Measurements from ENCODE around the gene ZNF337. TPM values are rescaled to one million over a fixed set of nuclear protein-coding genes. Genes with fewer than 3 reads are reported as not detected.
"Not testable (repeated sequence)": the region's sequence is repeated elsewhere in the genome, so short reads cannot be mapped to it uniquely, and the experiment has no call there.

Gene ZNF337
- total and polyA plus RNA-seq, 4 donors: 2.4 to 22.8 (median 17.7) TPM

DNA sequence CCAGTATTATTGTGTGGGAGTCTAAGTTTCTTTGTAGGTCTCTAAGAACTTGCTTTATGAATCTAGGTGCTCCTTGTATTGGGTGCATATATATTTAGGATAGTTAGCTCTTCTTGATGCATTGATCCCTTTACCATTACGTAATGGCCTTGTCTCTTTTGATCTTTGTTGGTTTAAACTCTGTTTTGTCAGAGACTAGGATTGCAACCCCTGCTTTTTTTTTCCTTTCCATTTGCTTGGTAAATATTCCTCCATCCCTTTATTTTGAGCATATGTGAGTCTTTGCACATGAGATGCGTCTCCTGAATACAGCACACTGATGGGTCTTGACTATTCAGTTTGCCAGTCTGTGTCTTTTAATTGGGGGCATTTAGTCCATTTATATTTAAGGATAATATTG, 7.7 kb upstream of the ZNF337 start:
- 94 to 98% methylated on average over 2 of the region's 2 CpGs for WGBS, 2 donors
- intact Hi-C loops (cut with DNase I); H3K4me1 ChIP-seq (ENCODE audit: control insufficient read depth in 1 of 2, insufficient read depth in 2 of 2, low read length in 2 of 2); H3K27me3 ChIP-seq (ENCODE audit: control insufficient read depth in 1 of 2, insufficient read depth in 2 of 2, low read length in 1 of 2); H3K4me3 ChIP-seq (ENCODE audit: low read length in 2 of 2); H3K9me3 ChIP-seq (ENCODE audit: control insufficient read depth, low read length); ATAC-seq (ENCODE audit: low FRiP score); H3K36me3 ChIP-seq (ENCODE audit: control insufficient read depth in 1 of 2, insufficient read depth in 2 of 2, low read length in 1 of 2); H3K27ac ChIP-seq (ENCODE audit: low read depth in 1 of 2, low read length in 2 of 2); DNase-seq: not testable (repeated sequence)

DNA sequence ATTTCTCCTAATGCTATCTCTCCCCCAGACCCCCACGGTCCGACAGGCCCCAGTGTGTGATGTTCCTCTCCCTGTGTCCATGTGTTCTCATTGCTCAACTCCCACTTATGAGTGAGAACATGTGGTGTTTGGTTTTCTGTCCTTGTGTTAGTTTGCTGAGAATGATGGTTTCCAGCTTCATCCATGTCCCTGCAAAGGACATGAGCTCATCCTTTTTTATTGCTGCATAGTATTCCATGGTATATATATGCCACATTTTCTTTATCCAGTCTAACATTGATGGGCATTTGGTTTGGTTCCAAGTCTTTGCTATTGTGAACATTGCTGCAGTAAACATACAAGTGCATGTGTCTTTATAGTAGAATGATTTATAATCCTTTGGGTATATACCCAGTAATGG, 4.2 kb upstream of the ZNF337 start:
- H3K4me3 ChIP-seq (ENCODE audit: low read length in 2 of 2); H3K27me3 ChIP-seq (ENCODE audit: control insufficient read depth in 1 of 2, insufficient read depth in 2 of 2, low read length in 1 of 2); H3K4me1 ChIP-seq (ENCODE audit: control insufficient read depth in 1 of 2, insufficient read depth in 2 of 2, low read length in 2 of 2); ATAC-seq (ENCODE audit: low FRiP score); DNase-seq; H3K36me3 ChIP-seq (ENCODE audit: control insufficient read depth in 1 of 2, insufficient read depth in 2 of 2, low read length in 1 of 2); intact Hi-C loops (cut with DNase I); H3K9me3 ChIP-seq (ENCODE audit: control insufficient read depth, low read length); H3K27ac ChIP-seq (ENCODE audit: low read depth in 1 of 2, low read length in 2 of 2): not testable (repeated sequence)
- 96 to 97% methylated on average over 2 of the region's 2 CpGs for WGBS, 2 donors

DNA sequence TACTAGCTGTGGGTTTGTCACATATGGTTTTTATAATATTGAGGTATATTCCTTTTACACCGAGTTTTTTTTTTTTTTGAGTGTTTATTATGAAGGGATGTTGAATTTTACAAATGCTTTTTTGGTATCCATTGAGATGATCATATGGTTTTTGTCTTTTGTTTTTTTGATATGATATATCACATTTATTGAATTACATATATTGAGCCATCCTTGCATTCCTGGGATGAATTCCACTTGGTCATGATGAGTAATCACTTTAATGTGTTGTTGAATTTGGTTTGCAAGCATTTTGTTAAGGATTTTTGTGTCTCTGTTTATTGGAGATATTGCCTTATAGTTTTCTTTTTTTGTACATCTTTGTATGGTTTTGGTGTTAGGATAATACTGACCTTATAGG, 3.3 kb upstream of the ZNF337 start:
- 50 to 55% methylated on average over 1 of the region's 1 CpG for WGBS, 2 donors
- H3K27me3 ChIP-seq (ENCODE audit: control insufficient read depth in 1 of 2, insufficient read depth in 2 of 2, low read length in 1 of 2): no peaks in the 10 kb centered on the region
- no peak for DNase-seq
- peaks cover 0 to 4% of the 10 kb centered on the region in 2 donors for H3K4me1 ChIP-seq (ENCODE audit: control insufficient read depth in 1 of 2, insufficient read depth in 2 of 2, low read length in 2 of 2)
- intact Hi-C loops (cut with DNase I): loop anchor here (5.0 to 10.0 kb wide), 3 partner anchors 78 to 167 kb away; partner anchors contain the start of gene NANP (in 1 of the 2)
- H3K36me3 ChIP-seq (ENCODE audit: control insufficient read depth in 1 of 2, insufficient read depth in 2 of 2, low read length in 1 of 2): no peaks in the 10 kb centered on the region
- no peak for ATAC-seq (ENCODE audit: low FRiP score)
- H3K27ac ChIP-seq (ENCODE audit: low read depth in 1 of 2, low read length in 2 of 2): no peak overlapping the region
- no peak overlapping the region for H3K4me3 ChIP-seq (ENCODE audit: low read length in 2 of 2)
- H3K9me3 ChIP-seq (ENCODE audit: control insufficient read depth, low read length): no peaks in the 10 kb centered on the region

DNA sequence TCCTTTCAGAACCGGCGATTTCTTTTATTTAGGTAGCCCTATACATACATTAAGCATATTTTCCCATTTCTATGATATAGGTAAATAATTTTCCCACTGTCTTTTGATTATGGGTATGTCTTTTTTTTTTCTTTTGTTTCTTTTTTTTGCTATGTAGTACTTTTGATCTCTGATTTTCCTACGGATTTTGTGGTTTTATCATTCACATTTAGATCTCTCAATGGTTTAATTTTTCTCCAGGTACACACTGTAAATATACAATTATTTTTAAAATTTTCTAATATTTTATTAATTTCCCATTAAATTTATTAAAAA, 436 bp upstream of the ZNF337 start:
- no peak for ATAC-seq (ENCODE audit: low FRiP score)
- no peak for DNase-seq

GRCh38 chr20:25695532-25696370, 902 bp downstream of the ZNF337 start:
- peak; percentile 48 for ATAC-seq (ENCODE audit: low FRiP score)
- intact Hi-C loops (cut with DNase I): loop anchor here (5.0 to 10.0 kb wide), 3 partner anchors 73 to 172 kb away; partner anchors contain the start of gene NANP (in 1 of the 2)
- 14% methylated on average over 26 to 30 of the region's 30 CpGs for WGBS, 2 donors

More for the DNA sequence above, 436 bp upstream of the ZNF337 start:
- no peaks in the 10 kb centered on the region for H3K27me3 ChIP-seq (ENCODE audit: control insufficient read depth in 1 of 2, insufficient read depth in 2 of 2, low read length in 1 of 2)
- 0 to 2% methylated on average over 3 of the region's 3 CpGs for WGBS, 2 donors
- H3K9me3 ChIP-seq (ENCODE audit: control insufficient read depth, low read length): no peaks in the 10 kb centered on the region
- H3K4me3 ChIP-seq (ENCODE audit: low read length in 2 of 2): peak overlapping the region; percentile 35 to 41
- H3K27ac ChIP-seq (ENCODE audit: low read depth in 1 of 2, low read length in 2 of 2): no peak overlapping the region
- intact Hi-C loops (cut with DNase I): loop anchor here (5.0 to 10.0 kb wide), 3 partner anchors 75 to 170 kb away; partner anchors contain the start of gene NANP (in 1 of the 2)
- H3K36me3 ChIP-seq (ENCODE audit: control insufficient read depth in 1 of 2, insufficient read depth in 2 of 2, low read length in 1 of 2): no peaks in the 10 kb centered on the region
- peaks cover 0 to 4% of the 10 kb centered on the region in 2 donors for H3K4me1 ChIP-seq (ENCODE audit: control insufficient read depth in 1 of 2, insufficient read depth in 2 of 2, low read length in 2 of 2)

GRCh38 chr20:25692499-25692898, 4.2 kb downstream of the ZNF337 start:
- intact Hi-C loops (cut with DNase I): loop anchor here in 1 of 2 donors (10.0 kb wide), 1 partner anchor 158 kb away; no protein-coding TSS in a partner anchor
- DNase-seq: no peak

More at GRCh38 chr20:25695532-25696370, 902 bp downstream of the ZNF337 start:
- Histone ChIP-seq H3K36me3 (ENCODE audit: control insufficient read depth in 1 of 2, insufficient read depth in 2 of 2, low read length in 1 of 2) (peaks cover 0 to 2% of the 10 kb centered on the region in 2 donors), H3K27me3 (ENCODE audit: control insufficient read depth in 1 of 2, insufficient read depth in 2 of 2, low read length in 1 of 2) (no peaks in the 10 kb centered on the region), H3K27ac (ENCODE audit: low read depth in 1 of 2, low read length in 2 of 2) (peak overlapping the region; percentile 29 to 73), H3K4me3 (ENCODE audit: low read length in 2 of 2) (peak overlapping the region; percentile 72 to 73), H3K4me1 (ENCODE audit: control insufficient read depth in 1 of 2, insufficient read depth in 2 of 2, low read length in 2 of 2) (peaks cover 0 to 4% of the 10 kb centered on the region in 2 donors), H3K9me3 (ENCODE audit: control insufficient read depth, low read length) (no peaks in the 10 kb centered on the region)
- no peak for DNase-seq

DNA sequence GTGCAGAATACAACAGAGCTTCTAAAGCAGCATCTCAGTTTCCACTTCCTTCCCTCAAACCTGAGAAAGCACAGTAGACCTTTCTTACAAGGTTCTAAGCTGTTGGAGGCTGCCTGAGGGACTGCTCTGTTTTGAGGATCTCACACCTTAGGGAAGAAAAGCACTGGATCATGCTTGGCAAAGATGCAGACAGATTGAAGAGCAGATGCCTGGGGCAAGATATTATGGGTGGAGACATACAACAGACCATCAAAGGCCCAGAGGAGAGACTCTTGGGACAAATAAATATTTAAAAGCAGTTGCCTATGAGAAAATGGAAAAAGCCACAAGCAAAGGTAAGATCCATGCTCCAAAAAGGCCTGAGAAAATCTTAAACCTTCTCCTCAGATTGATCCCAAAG, 6.2 kb downstream of the ZNF337 start:
- peaks cover 0 to 2% of the 10 kb centered on the region in 2 donors for H3K36me3 ChIP-seq (ENCODE audit: control insufficient read depth in 1 of 2, insufficient read depth in 2 of 2, low read length in 1 of 2)
- H3K4me3 ChIP-seq (ENCODE audit: low read length in 2 of 2): no peak overlapping the region
- no peak for ATAC-seq (ENCODE audit: low FRiP score)
- no peaks in the 10 kb centered on the region for H3K9me3 ChIP-seq (ENCODE audit: control insufficient read depth, low read length)
- DNase-seq: no peak
- peaks cover 0 to 2% of the 10 kb centered on the region in 2 donors for H3K4me1 ChIP-seq (ENCODE audit: control insufficient read depth in 1 of 2, insufficient read depth in 2 of 2, low read length in 2 of 2)
- no peaks in the 10 kb centered on the region for H3K27me3 ChIP-seq (ENCODE audit: control insufficient read depth in 1 of 2, insufficient read depth in 2 of 2, low read length in 1 of 2)
- intact Hi-C loops (cut with DNase I): loop anchor here in 1 of 2 donors (10.0 kb wide), 1 partner anchor 156 kb away; no protein-coding TSS in a partner anchor
- H3K27ac ChIP-seq (ENCODE audit: low read depth in 1 of 2, low read length in 2 of 2): no peak overlapping the region

More at GRCh38 chr20:25692499-25692898, 4.2 kb downstream of the ZNF337 start:
- Histone ChIP-seq H3K27ac (ENCODE audit: low read depth in 1 of 2, low read length in 2 of 2) (no peak overlapping the region), H3K4me1 (ENCODE audit: control insufficient read depth in 1 of 2, insufficient read depth in 2 of 2, low read length in 2 of 2) (peaks cover 0 to 4% of the 10 kb centered on the region in 2 donors), H3K4me3 (ENCODE audit: low read length in 2 of 2) (no peak overlapping the region), H3K9me3 (ENCODE audit: control insufficient read depth, low read length) (no peaks in the 10 kb centered on the region), H3K36me3 (ENCODE audit: control insufficient read depth in 1 of 2, insufficient read depth in 2 of 2, low read length in 1 of 2) (peaks cover 0 to 2% of the 10 kb centered on the region in 2 donors), H3K27me3 (ENCODE audit: control insufficient read depth in 1 of 2, insufficient read depth in 2 of 2, low read length in 1 of 2) (no peaks in the 10 kb centered on the region)
- no peak for ATAC-seq (ENCODE audit: low FRiP score)
- 33 to 74% methylated on average over 2 of the region's 2 CpGs for WGBS, 2 donors

DNA sequence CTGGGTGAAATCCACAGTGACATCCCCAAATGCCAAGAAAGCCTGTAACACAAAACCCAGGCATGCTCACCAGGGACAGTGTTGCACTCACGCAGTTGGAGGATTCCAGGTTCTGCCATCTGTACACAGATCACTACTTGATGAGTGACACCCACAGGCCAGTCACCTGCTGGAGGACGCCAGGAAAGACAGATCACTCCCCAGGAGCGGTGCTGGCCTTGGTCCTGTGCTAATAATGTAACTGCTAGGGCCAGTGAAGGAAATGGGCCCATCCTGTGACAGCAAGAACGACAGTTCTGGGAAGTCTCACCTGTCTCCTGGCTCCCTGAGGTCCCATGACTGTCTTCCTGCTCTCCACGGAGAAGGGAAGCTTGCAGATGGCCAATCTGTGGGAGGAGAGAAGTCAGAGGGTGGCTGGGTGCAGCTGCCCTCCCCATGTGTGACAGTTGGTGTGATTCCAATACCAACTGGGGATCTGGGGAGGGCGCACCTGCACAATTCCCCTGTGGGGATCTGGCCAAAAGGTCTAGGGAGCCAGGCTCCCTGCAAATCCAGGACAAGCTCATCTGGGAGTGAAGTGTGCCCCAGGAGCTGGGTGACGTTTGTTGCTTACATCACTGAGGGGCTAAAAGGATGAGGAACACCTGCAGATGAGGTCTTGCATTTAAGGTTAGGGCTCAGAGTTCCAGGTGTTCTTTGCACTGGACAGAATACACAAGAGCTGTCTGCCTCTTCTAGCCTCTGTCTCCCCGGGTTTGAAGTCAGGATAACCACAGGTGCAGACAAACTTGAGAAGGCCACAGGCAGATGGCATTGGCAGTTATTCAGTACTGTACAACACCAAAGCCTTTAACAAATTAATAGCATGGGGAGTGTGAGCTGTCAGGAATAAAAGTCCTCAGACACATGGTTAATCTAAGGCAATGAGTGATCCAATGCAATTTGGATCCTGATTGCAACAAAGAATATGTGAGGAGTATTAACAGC, 10.3 kb downstream of the ZNF337 start:
- H3K4me3 ChIP-seq (ENCODE audit: low read length in 2 of 2): no peak overlapping the region
- no peak overlapping the region for H3K27ac ChIP-seq (ENCODE audit: low read depth in 1 of 2, low read length in 2 of 2)
- no peak for ATAC-seq (ENCODE audit: low FRiP score)
- H3K9me3 ChIP-seq (ENCODE audit: control insufficient read depth, low read length): no peaks in the 10 kb centered on the region
- no peaks in the 10 kb centered on the region for H3K27me3 ChIP-seq (ENCODE audit: control insufficient read depth in 1 of 2, insufficient read depth in 2 of 2, low read length in 1 of 2)
- intact Hi-C loops (cut with DNase I): no loop called here
- H3K36me3 ChIP-seq (ENCODE audit: control insufficient read depth in 1 of 2, insufficient read depth in 2 of 2, low read length in 1 of 2): peaks cover 0 to 2% of the 10 kb centered on the region in 2 donors
- WGBS, 2 donors: 62 to 79% methylated on average over 8 of the region's 8 CpGs
- no peak for DNase-seq
- no peaks in the 10 kb centered on the region for H3K4me1 ChIP-seq (ENCODE audit: control insufficient read depth in 1 of 2, insufficient read depth in 2 of 2, low read length in 2 of 2)

All from aorta (tissue), 5 donors.